ENCODE measurements around the gene CREBBP. TPM values are rescaled to one million over a fixed set of nuclear protein-coding genes. Genes with fewer than 3 reads are reported as not detected.

CREBBP gene
- polyA plus RNA-seq, 2 of the 4 experiments (the other 2 are of a cell fraction) = 8.0 to 13.4 TPM

DNA sequence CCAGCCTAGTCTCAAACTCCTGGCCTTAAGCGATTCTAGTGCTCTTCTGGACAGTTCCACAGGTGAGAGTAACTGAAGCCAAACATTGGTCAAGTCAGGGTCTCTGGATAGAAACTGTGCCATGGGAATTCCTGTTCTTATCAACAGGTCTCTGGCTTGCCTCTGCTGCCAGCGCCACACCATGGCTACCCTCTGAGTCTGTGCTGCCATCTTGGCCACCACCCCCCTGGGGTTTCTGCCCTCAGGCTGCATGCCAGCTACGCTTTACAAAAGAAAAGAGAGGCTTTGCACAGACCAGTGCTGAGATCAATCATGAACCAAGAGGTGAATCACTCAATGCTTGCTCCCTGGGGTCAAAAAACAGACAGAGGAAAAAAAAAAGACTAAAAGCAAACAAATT, 24.4 kb upstream of the CREBBP start:
- POLR2A ChIA-PET = interaction anchor here (0.7 kb wide), 1 partner anchor 405 kb away, joined by 3 read pairs; no protein-coding TSS in a partner anchor
- WGBS (ENCODE audit: missing lambda C conversion rate) = 36% methylated on average over 3 of the region's 3 CpGs
- Histone ChIP-seq H3K4me3 (no peak overlapping the region), H3K9me3 (no peaks in the 10 kb centered on the region), H3K27ac (no peak overlapping the region), H3K4me2 (no peak overlapping the region; the same call in 2 of the 3 replicates), H3K4me1 (no peaks in the 10 kb centered on the region)
- no peak for FAIRE-seq
- no peak for DNase-seq (ENCODE audit: low read depth in 1 of 2, low spot score in 1 of 2)
- CTCF ChIA-PET = interaction anchor here (0.6 to 1.1 kb wide), 4 partner anchors 9 to 1710 kb away, joined by 3 to 4 read pairs (median 4); no protein-coding TSS in a partner anchor
- TF ChIP-seq, protein P1, sequence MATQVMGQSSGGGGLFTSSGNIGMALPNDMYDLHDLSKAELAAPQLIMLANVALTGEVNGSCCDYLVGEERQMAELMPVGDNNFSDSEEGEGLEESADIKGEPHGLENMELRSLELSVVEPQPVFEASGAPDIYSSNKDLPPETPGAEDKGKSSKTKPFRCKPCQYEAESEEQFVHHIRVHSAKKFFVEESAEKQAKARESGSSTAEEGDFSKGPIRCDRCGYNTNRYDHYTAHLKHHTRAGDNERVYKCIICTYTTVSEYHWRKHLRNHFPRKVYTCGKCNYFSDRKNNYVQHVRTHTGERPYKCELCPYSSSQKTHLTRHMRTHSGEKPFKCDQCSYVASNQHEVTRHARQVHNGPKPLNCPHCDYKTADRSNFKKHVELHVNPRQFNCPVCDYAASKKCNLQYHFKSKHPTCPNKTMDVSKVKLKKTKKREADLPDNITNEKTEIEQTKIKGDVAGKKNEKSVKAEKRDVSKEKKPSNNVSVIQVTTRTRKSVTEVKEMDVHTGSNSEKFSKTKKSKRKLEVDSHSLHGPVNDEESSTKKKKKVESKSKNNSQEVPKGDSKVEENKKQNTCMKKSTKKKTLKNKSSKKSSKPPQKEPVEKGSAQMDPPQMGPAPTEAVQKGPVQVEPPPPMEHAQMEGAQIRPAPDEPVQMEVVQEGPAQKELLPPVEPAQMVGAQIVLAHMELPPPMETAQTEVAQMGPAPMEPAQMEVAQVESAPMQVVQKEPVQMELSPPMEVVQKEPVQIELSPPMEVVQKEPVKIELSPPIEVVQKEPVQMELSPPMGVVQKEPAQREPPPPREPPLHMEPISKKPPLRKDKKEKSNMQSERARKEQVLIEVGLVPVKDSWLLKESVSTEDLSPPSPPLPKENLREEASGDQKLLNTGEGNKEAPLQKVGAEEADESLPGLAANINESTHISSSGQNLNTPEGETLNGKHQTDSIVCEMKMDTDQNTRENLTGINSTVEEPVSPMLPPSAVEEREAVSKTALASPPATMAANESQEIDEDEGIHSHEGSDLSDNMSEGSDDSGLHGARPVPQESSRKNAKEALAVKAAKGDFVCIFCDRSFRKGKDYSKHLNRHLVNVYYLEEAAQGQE (IDR thresholded peaks at IDR 0.05) = no peak
- TF ChIP-seq ZFP36 (IDR thresholded peaks at IDR 0.05; ENCODE audit: borderline replicate concordance, partially characterized antibody) (no peak), CHD2 (IDR thresholded peaks at IDR 0.05; ENCODE audit: low read length, partially characterized antibody) (no peak), RCOR1 (IDR thresholded peaks at IDR 0.05; ENCODE audit: low read depth, low read length) (no peak), BHLHE40 (IDR thresholded peaks at IDR 0.05; ENCODE audit: low read depth, low read length) (no peak), ESRRA (IDR thresholded peaks at IDR 0.05; ENCODE audit: borderline replicate concordance, low read length) (no peak), CBX2 (IDR thresholded peaks at IDR 0.05; ENCODE audit: borderline replicate concordance, low read depth) (no peak), FOXS1 (CRISPR knock-in tag; IDR thresholded peaks at IDR 0.05) (no peak)
- TF ChIP-seq, protein P2, sequence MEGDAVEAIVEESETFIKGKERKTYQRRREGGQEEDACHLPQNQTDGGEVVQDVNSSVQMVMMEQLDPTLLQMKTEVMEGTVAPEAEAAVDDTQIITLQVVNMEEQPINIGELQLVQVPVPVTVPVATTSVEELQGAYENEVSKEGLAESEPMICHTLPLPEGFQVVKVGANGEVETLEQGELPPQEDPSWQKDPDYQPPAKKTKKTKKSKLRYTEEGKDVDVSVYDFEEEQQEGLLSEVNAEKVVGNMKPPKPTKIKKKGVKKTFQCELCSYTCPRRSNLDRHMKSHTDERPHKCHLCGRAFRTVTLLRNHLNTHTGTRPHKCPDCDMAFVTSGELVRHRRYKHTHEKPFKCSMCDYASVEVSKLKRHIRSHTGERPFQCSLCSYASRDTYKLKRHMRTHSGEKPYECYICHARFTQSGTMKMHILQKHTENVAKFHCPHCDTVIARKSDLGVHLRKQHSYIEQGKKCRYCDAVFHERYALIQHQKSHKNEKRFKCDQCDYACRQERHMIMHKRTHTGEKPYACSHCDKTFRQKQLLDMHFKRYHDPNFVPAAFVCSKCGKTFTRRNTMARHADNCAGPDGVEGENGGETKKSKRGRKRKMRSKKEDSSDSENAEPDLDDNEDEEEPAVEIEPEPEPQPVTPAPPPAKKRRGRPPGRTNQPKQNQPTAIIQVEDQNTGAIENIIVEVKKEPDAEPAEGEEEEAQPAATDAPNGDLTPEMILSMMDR (IDR thresholded peaks at IDR 0.05) = no peak
- 0 out of 6 replicates have a peak, but pooled peaks of 1 of the 2 experiments have one; percentile 44 for ATAC-seq

DNA sequence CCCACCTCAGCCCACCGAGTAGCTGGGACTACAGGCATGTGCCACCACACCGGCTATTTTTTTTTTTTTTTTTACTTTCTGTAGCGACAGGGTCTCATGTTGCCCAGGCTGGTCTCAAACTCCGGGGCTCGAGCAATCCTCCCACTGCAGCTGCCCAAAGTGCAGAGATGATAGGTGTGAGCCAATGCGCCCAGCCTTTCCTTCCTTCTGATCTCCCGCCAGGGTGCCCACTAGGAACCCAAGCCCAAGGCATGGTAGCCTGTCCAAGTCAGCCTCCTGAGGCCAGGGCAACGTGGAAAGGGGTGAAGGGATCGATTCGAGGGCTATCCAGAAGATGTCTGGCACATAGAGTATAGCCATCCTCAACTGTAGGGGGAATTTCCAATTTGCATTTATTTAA, 9.6 kb upstream of the CREBBP start:
- Histone ChIP-seq H3K4me1 (no peaks in the 10 kb centered on the region), H3K4me2 (no peak overlapping the region), H3K27ac (no peak overlapping the region), H3K4me3 (no peak overlapping the region), H3K9me3 (0 out of 3 replicates have a peak, but pooled peaks cover 2% of the 10 kb centered on the region)
- whole genome bisulfite sequencing (ENCODE audit: missing lambda C conversion rate) = 69% methylated on average over 10 of the region's 10 CpGs
- DNase-seq (ENCODE audit: low read depth in 1 of 2, low spot score in 1 of 2) (no peak), FAIRE-seq (no peak), ATAC-seq (no peak)
- TF ChIP-seq FOXS1 (CRISPR knock-in tag; IDR thresholded peaks at IDR 0.05) (no peak), ZNF302 (CRISPR knock-in tag; IDR thresholded peaks at IDR 0.05) (no peak), CHD2 (IDR thresholded peaks at IDR 0.05; ENCODE audit: low read length, partially characterized antibody) (no peak), JUN (IDR thresholded peaks at IDR 0.05) (no peak), ZFP36 (IDR thresholded peaks at IDR 0.05; ENCODE audit: borderline replicate concordance, partially characterized antibody) (no peak), EHF (CRISPR knock-in tag; IDR thresholded peaks at IDR 0.05) (no peak), HOXB13 (CRISPR knock-in tag; IDR thresholded peaks at IDR 0.05; ENCODE audit: low read depth) (no peak), MAZ (IDR thresholded peaks at IDR 0.05; ENCODE audit: borderline replicate concordance, low read depth, low read length) (no peak)
- ChIA-PET POLR2A (no interaction called here), CTCF (interaction anchor here (1.2 kb wide), 1 partner anchor 16 kb away, joined by 3 read pairs; no protein-coding TSS in a partner anchor)

GRCh38 chr16:3889059-3889458, 8.5 kb upstream of the CREBBP start:
- ChIA-PET CTCF (no interaction called here), POLR2A (no interaction called here)
- DNase-seq (ENCODE audit: low read depth in 1 of 2, low spot score in 1 of 2) (no peak), ATAC-seq (0 out of 6 replicates have a peak, but pooled peaks of 1 of the 2 experiments have one; percentile 24), FAIRE-seq (no peak)
- H3K9me3 ChIP-seq = no peaks in the 10 kb centered on the region
- no peak overlapping the region for H3K27ac ChIP-seq
- 60% methylated on average over 4 of the region's 4 CpGs for WGBS (ENCODE audit: missing lambda C conversion rate)
- H3K4me2 ChIP-seq = no peak overlapping the region
- no peak overlapping the region for H3K4me3 ChIP-seq
- H3K4me1 ChIP-seq = no peaks in the 10 kb centered on the region
- TF ChIP-seq HEYL (CRISPR knock-in tag; IDR thresholded peaks at IDR 0.05) (no peak), MYC (IDR thresholded peaks at IDR 0.05; ENCODE audit: borderline replicate concordance, low read length) (no peak), EP300 (IDR thresholded peaks at IDR 0.05) (no peak), E2F6 (IDR thresholded peaks at IDR 0.05; ENCODE audit: borderline replicate concordance, low read depth) (no peak), CHD4 (IDR thresholded peaks at IDR 0.05; ENCODE audit: borderline replicate concordance) (no peak), TP53 (CRISPR knock-in tag; IDR thresholded peaks at IDR 0.05) (no peak), CBX8 (IDR thresholded peaks at IDR 0.05) (no peak), TFCP2L1 (CRISPR knock-in tag; IDR thresholded peaks at IDR 0.05) (no peak)
- TF ChIP-seq, protein P3, sequence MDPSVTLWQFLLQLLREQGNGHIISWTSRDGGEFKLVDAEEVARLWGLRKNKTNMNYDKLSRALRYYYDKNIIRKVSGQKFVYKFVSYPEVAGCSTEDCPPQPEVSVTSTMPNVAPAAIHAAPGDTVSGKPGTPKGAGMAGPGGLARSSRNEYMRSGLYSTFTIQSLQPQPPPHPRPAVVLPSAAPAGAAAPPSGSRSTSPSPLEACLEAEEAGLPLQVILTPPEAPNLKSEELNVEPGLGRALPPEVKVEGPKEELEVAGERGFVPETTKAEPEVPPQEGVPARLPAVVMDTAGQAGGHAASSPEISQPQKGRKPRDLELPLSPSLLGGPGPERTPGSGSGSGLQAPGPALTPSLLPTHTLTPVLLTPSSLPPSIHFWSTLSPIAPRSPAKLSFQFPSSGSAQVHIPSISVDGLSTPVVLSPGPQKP (IDR thresholded peaks at IDR 0.05; ENCODE audit: low read depth, low read length) = no peak
- TF ChIP-seq, protein P4, sequence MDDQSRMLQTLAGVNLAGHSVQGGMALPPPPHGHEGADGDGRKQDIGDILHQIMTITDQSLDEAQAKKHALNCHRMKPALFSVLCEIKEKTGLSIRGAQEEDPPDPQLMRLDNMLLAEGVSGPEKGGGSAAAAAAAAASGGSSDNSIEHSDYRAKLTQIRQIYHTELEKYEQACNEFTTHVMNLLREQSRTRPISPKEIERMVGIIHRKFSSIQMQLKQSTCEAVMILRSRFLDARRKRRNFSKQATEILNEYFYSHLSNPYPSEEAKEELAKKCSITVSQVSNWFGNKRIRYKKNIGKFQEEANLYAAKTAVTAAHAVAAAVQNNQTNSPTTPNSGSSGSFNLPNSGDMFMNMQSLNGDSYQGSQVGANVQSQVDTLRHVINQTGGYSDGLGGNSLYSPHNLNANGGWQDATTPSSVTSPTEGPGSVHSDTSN (IDR thresholded peaks at IDR 0.05) = no peak

All from A549 (cell line).